Heart left ventricle (tissue), 13 donors: ENCODE results near the gene GREM1.

ENCODE experiments used
- POLR2A ChIP-seq, 2 donors: fragments of 450-650 bp; IDR thresholded peaks; one replicate each; pipeline ENCODE4 v1.6.1; 2017; ENCODE audit warnings: antibody characterized with exemption in 2 of 2, mild to moderate bottlenecking in 2 of 2, moderate library complexity in 2 of 2
- TF ChIP-seq, protein P1 (sequence below), 12 donors: fragments of 200-600 bp; sonication (generic) in 4 of 12; IDR thresholded peaks; one replicate each; pipeline versions ENCODE4 v1.5.0 to v1.8.0; 2018 to 2022; ENCODE audit warnings: antibody characterized with exemption in 12 of 12, mild to moderate bottlenecking in 5 of 12
- donor health status: ischemic (EF 13 %, LVEDD 7.1; RV severe dilation, severe dysfunction).
- donor health status: DM: no; HTN: yes; CAD: no.
- donor health status: DM: no; HTN: no; CAD: no.
- donor health status: ischemic (EF 25% LVEDD 6.9; RV normal size, moderate dysfunction).
- donor health status: ischemic (EF 25% LVEDD 5.7; RV mildly dilated, moderate dysfunction).
- donor health status: ischemic (EF 35%, LVEDD 5.7; RV mildly dilated, moderate dysfunction).
- donor health status: nonischemic (EF 11% LVEDD 7.7; RV severe dilation, severe dysfunction).
- donor health status: DM: yes; HTN: yes; CAD: no.
- donor health status: PGD.
- donor health status: ischemic (EF 29% LVEDD 5.4; RV normal size, mild dysfunction).
- donor health status: nonischemic (EF 23%, LVEDD 6.1; RV moderate dilation, normal function).

DNA sequence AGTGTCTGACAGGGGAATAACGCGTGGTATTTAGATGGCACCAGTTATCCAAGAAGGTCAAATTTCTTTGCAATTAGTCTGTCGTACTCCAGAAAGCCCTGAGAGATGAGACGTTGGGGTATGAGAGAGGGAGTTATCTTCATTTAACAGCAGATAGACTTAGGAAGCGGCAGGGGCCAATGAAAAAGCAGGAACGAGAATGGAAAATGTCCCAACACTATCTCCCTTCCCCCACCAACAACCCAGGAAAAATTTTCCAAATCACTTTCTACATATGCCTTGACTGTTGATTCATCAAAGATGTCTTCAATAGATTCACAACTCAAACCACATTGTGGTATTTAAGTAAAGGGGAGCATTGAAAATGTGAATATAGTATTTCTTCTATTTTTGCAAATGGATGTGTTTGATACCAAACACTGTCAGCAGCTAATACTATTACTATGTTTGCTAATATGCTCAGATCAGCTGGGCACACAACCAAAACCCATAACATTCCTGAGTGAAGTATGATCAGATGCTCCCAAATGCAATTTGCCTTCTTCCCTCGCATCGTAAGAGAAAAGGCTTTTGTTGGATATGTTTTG lies 13.3 kb upstream of the GREM1 start:
- no peak for TF ChIP-seq POLR2A (IDR thresholded peaks at IDR 0.05)
- TF ChIP-seq, protein P1, sequence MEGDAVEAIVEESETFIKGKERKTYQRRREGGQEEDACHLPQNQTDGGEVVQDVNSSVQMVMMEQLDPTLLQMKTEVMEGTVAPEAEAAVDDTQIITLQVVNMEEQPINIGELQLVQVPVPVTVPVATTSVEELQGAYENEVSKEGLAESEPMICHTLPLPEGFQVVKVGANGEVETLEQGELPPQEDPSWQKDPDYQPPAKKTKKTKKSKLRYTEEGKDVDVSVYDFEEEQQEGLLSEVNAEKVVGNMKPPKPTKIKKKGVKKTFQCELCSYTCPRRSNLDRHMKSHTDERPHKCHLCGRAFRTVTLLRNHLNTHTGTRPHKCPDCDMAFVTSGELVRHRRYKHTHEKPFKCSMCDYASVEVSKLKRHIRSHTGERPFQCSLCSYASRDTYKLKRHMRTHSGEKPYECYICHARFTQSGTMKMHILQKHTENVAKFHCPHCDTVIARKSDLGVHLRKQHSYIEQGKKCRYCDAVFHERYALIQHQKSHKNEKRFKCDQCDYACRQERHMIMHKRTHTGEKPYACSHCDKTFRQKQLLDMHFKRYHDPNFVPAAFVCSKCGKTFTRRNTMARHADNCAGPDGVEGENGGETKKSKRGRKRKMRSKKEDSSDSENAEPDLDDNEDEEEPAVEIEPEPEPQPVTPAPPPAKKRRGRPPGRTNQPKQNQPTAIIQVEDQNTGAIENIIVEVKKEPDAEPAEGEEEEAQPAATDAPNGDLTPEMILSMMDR (IDR thresholded peaks at IDR 0.05): no peak
